Muscle layer of duodenum (tissue), 2 donors: Measurements from ENCODE around the gene RALGPS2.
A peak's percentile ranks its signal among the peaks of the same experiment; 100 is the strongest.
"Not testable (repeated sequence)": the region's sequence is repeated elsewhere in the genome, so short reads cannot be mapped to it uniquely, and the experiment has no call there.

Experiments
- H3K27ac ChIP-seq: one replicate; pipeline ENCODE4 v1.7.0; 2013; ENCODE audit warnings: mild to moderate bottlenecking, low read length
- H3K27me3 ChIP-seq: one replicate; pipeline ENCODE4 v1.7.0; 2013; ENCODE audit warnings: low read depth, mild to moderate bottlenecking, control low read depth, low read length
- H3K36me3 ChIP-seq, 2 donors: one replicate each; pipeline ENCODE4 v1.7.0; 2013; ENCODE audit warnings: low read length in 2 of 2, control low read depth in 1 of 2, mild to moderate bottlenecking in 1 of 2; ENCODE audit not compliant: insufficient read depth in 2 of 2, control insufficient read depth in 1 of 2
- H3K4me1 ChIP-seq, 2 donors: one replicate each; pipeline ENCODE4 v1.7.0; 2013; ENCODE audit warnings: low read length in 2 of 2, mild to moderate bottlenecking in 2 of 2, control low read depth in 1 of 2, moderate library complexity in 1 of 2; ENCODE audit not compliant: insufficient read depth in 2 of 2, control insufficient read depth in 1 of 2
- H3K4me3 ChIP-seq, 2 donors: one replicate each; pipeline ENCODE4 v1.7.0; 2013; ENCODE audit warnings: low read length in 2 of 2, low read depth in 1 of 2, mild to moderate bottlenecking in 1 of 2
- H3K9me3 ChIP-seq, 2 donors: one replicate each; pipeline ENCODE4 v1.7.0; 2013; ENCODE audit warnings: low read length in 2 of 2, control low read depth in 1 of 2, mild to moderate bottlenecking in 1 of 2; ENCODE audit not compliant: control insufficient read depth in 1 of 2
- donor health status: healthy.

RALGPS2 gene

GRCh38 chr1:178945763-178946266 is 220.8 kb downstream of the RALGPS2 start:
- peaks cover 0 to 20% of the 10 kb centered on the region in 2 donors for H3K4me1 ChIP-seq
- H3K27ac ChIP-seq, result no peak overlapping the region
- H3K36me3 ChIP-seq, result no peaks in the 10 kb centered on the region
- H3K9me3 ChIP-seq, result no peaks in the 10 kb centered on the region
- peak overlapping the region in 1 of 2 donors; percentile 25 for H3K4me3 ChIP-seq
- H3K27me3 ChIP-seq, result no peaks in the 10 kb centered on the region

GRCh38 chr1:178946416-178946815 is 221.4 kb downstream of the RALGPS2 start:
- Histone ChIP-seq H3K9me3 (no peaks in the 10 kb centered on the region), H3K36me3 (no peaks in the 10 kb centered on the region), H3K4me3 (peak overlapping the region in 1 of 2 donors; percentile 25), H3K4me1 (peaks cover 0 to 20% of the 10 kb centered on the region in 2 donors), H3K27me3 (no peaks in the 10 kb centered on the region), H3K27ac (no peak overlapping the region)

GRCh38 chr1:178946855-178947676 is 222.0 kb downstream of the RALGPS2 start:
- Histone ChIP-seq H3K9me3 (no peaks in the 10 kb centered on the region), H3K4me1 (peaks cover 0 to 23% of the 10 kb centered on the region in 2 donors), H3K4me3 (no peak overlapping the region), H3K27me3 (no peaks in the 10 kb centered on the region), H3K27ac (no peak overlapping the region), H3K36me3 (no peaks in the 10 kb centered on the region)

- Histone ChIP-seq H3K36me3 (no peaks in the 10 kb centered on the region), H3K4me3 (no peak overlapping the region), H3K4me1 (peaks cover 0 to 25% of the 10 kb centered on the region in 2 donors), H3K9me3 (no peaks in the 10 kb centered on the region), H3K27me3 (no peaks in the 10 kb centered on the region), H3K27ac (no peak overlapping the region)
Measured at GRCh38 chr1:178947677-178947981, 222.6 kb downstream of the RALGPS2 start.

GRCh38 chr1:178948676-178949075 is 223.6 kb downstream of the RALGPS2 start:
- Histone ChIP-seq H3K36me3 (no peaks in the 10 kb centered on the region), H3K9me3 (no peaks in the 10 kb centered on the region), H3K4me3 (no peak overlapping the region), H3K4me1 (peaks cover 0 to 30% of the 10 kb centered on the region in 2 donors), H3K27me3 (no peaks in the 10 kb centered on the region), H3K27ac (no peak overlapping the region)

GRCh38 chr1:178949866-178950265 is 224.8 kb downstream of the RALGPS2 start:
- H3K9me3 ChIP-seq, H3K27me3 ChIP-seq, H3K27ac ChIP-seq, H3K4me3 ChIP-seq, H3K36me3 ChIP-seq: not testable (repeated sequence)
- peaks cover 0 to 33% of the 10 kb centered on the region in 2 donors for H3K4me1 ChIP-seq

- Histone ChIP-seq H3K4me3 (no peak overlapping the region), H3K27me3 (no peaks in the 10 kb centered on the region), H3K9me3 (no peaks in the 10 kb centered on the region), H3K4me1 (peaks cover 0 to 30% of the 10 kb centered on the region in 2 donors), H3K36me3 (no peaks in the 10 kb centered on the region), H3K27ac (no peak overlapping the region)
Measured at GRCh38 chr1:178951600-178951999, 226.6 kb downstream of the RALGPS2 start.

- Histone ChIP-seq H3K9me3 (no peaks in the 10 kb centered on the region), H3K4me1 (peaks cover 0 to 27% of the 10 kb centered on the region in 2 donors), H3K36me3 (no peaks in the 10 kb centered on the region), H3K4me3 (no peak overlapping the region), H3K27ac (no peak overlapping the region), H3K27me3 (no peaks in the 10 kb centered on the region)
Measured at GRCh38 chr1:178953034-178953433, 228.0 kb downstream of the RALGPS2 start.

GRCh38 chr1:178953538-178954324 is 228.7 kb downstream of the RALGPS2 start:
- H3K27ac ChIP-seq, result no peak overlapping the region
- H3K27me3 ChIP-seq, result no peaks in the 10 kb centered on the region
- H3K4me1 ChIP-seq, result peaks cover 0 to 27% of the 10 kb centered on the region in 2 donors
- no peaks in the 10 kb centered on the region for H3K9me3 ChIP-seq
- H3K4me3 ChIP-seq, result no peak overlapping the region
- H3K36me3 ChIP-seq, result no peaks in the 10 kb centered on the region

- no peak overlapping the region for H3K4me3 ChIP-seq
- H3K9me3 ChIP-seq, result no peaks in the 10 kb centered on the region
- no peak overlapping the region for H3K27ac ChIP-seq
- H3K27me3 ChIP-seq, result no peaks in the 10 kb centered on the region
- H3K36me3 ChIP-seq, result no peaks in the 10 kb centered on the region
- peaks cover 0 to 27% of the 10 kb centered on the region in 2 donors for H3K4me1 ChIP-seq
Measured at GRCh38 chr1:178954325-178954690, 229.3 kb downstream of the RALGPS2 start.

GRCh38 chr1:178954937-178955336 is 229.9 kb downstream of the RALGPS2 start:
- Histone ChIP-seq H3K36me3 (no peaks in the 10 kb centered on the region), H3K27me3 (no peaks in the 10 kb centered on the region), H3K9me3 (no peaks in the 10 kb centered on the region), H3K27ac (no peak overlapping the region), H3K4me3 (no peak overlapping the region), H3K4me1 (peaks cover 0 to 27% of the 10 kb centered on the region in 2 donors)
